ENCODE results near the gene TMEM183A. TPM values are rescaled to one million over a fixed set of nuclear protein-coding genes. Genes with fewer than 3 reads are reported as not detected.
"Not testable (repeated sequence)": the region's sequence is repeated elsewhere in the genome, so short reads cannot be mapped to it uniquely, and the experiment has no call there.

The TMEM183A gene
- total and polyA plus RNA-seq, 7 donors, result 17.1 to 33.9 (median 20.9) TPM

- ATAC-seq, result no peak
- Histone ChIP-seq H3K27me3 (ENCODE audit: insufficient read depth in 3 of 3, low read length in 2 of 3) (peaks cover 0 to 3% (median 0%) of the 10 kb centered on the region in 3 donors), H3K9me3 (no peaks in the 10 kb centered on the region), H3K4me3 (no peak overlapping the region), H3K36me3 (ENCODE audit: insufficient read depth in 1 of 2, low read depth in 1 of 2) (no peaks in the 10 kb centered on the region), H3K4me1 (no peaks in the 10 kb centered on the region), H3K27ac (no peak overlapping the region)
- DNase-seq, result no peak
- 81 to 85% (median 83%) methylated on average over 3 of the region's 3 CpGs for WGBS, 3 donors
- intact Hi-C loops (cut with DNase I), result no loop called here
- TF ChIP-seq, protein P1, sequence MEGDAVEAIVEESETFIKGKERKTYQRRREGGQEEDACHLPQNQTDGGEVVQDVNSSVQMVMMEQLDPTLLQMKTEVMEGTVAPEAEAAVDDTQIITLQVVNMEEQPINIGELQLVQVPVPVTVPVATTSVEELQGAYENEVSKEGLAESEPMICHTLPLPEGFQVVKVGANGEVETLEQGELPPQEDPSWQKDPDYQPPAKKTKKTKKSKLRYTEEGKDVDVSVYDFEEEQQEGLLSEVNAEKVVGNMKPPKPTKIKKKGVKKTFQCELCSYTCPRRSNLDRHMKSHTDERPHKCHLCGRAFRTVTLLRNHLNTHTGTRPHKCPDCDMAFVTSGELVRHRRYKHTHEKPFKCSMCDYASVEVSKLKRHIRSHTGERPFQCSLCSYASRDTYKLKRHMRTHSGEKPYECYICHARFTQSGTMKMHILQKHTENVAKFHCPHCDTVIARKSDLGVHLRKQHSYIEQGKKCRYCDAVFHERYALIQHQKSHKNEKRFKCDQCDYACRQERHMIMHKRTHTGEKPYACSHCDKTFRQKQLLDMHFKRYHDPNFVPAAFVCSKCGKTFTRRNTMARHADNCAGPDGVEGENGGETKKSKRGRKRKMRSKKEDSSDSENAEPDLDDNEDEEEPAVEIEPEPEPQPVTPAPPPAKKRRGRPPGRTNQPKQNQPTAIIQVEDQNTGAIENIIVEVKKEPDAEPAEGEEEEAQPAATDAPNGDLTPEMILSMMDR (IDR thresholded peaks at IDR 0.05), result no peak
Observed at GRCh38 chr1:203000217-203000944, 6.8 kb upstream of the TMEM183A start.

DNA sequence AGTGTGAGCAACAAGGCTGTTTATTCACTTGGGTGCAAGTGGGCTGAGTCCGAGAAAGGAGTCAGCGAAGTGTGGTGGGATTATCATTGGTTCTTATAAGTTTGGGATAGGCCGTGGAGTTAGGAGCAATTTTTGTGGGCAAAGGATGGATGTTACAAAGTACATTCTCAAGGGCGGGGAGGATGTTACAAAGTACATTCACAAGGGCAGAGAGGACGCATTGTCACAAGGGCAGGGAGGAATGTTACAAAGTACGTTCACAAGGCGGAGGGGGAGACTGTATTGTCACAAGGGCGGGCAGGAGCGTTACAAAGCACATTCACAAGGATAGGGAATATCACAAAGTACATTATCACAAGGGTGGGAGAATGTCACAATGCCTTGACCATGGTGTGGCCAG lies 5.2 kb upstream of the TMEM183A start:
- Histone ChIP-seq H3K27me3 (ENCODE audit: insufficient read depth in 3 of 3, low read length in 2 of 3) (no peaks in the 10 kb centered on the region), H3K4me1 (no peaks in the 10 kb centered on the region), H3K36me3 (ENCODE audit: insufficient read depth in 1 of 2, low read depth in 1 of 2) (no peaks in the 10 kb centered on the region), H3K4me3 (no peak overlapping the region), H3K9me3 (no peaks in the 10 kb centered on the region), H3K27ac (no peak overlapping the region)
- intact Hi-C loops (cut with DNase I), result no loop called here
- TF ChIP-seq, protein P1 (IDR thresholded peaks at IDR 0.05), result no peak
- ATAC-seq, result no peak
- no peak for DNase-seq
- 81 to 87% (median 83%) methylated on average over 9 of the region's 9 CpGs for WGBS, 3 donors

DNA sequence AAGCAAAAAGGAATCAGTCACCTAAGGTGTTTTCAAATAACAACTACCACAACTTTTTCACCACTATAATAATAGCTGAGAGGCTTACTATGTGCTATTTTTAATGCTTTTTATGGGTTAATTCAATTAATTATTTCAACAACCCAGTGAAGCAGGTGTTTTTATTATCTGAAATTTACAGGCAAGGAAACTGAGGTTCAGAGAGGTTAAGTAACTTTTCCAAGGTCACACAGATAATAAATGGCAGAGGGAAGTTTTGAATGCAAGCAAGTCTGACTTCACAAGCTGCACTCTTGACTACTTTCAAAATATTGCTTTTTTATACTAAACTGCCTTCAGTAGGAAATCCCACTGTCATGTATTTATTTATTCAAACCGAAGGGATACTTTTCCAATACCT lies 4.2 kb upstream of the TMEM183A start:
- TF ChIP-seq, protein P1 (IDR thresholded peaks at IDR 0.05), result no peak
- intact Hi-C loops (cut with DNase I), result no loop called here
- Histone ChIP-seq H3K9me3 (no peaks in the 10 kb centered on the region), H3K4me3 (no peak overlapping the region), H3K27ac (no peak overlapping the region), H3K36me3 (ENCODE audit: insufficient read depth in 1 of 2, low read depth in 1 of 2) (no peaks in the 10 kb centered on the region), H3K27me3 (ENCODE audit: insufficient read depth in 3 of 3, low read length in 2 of 3) (no peaks in the 10 kb centered on the region), H3K4me1 (no peaks in the 10 kb centered on the region)
- 82 to 89% (median 85%) methylated on average over 1 of the region's 1 CpG for WGBS, 3 donors
- no peak for DNase-seq
- ATAC-seq, result no peak

DNA sequence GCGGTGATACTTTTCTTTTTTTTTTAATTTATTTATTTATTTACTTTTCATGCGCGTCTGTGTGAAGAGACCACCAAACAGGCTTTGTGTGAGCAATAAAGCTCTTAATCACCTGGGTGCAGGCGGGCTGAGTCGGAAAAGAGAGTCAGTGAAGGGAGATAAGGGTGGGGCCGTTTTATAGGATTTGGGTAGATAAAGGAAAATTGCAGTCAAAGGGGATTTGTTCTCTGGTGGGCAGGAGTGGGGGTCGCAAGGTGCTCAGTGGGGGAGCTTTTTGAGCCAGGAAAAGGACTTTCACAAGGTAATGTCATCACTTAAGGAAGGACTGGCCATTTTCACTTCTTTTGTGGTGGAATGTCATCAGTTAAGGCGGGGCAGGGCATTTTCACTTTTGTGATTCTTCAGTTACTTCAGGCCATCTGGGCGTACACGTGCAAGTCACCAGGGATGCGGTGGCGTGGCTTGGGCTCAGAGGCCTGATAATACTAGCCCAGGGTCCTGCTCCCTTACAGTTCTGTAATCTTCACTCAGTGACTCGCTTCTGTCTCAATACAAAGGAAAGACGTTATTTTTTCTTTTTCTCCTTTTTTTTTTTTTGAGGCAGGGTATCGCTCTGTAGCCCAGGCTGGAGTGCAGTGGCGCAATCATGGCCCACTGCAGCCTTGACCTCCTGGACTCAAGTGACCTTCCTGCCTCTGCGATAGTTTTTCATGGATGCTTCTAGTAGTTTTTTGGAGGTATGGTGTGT lies 1.6 kb upstream of the TMEM183A start:
- not testable (repeated sequence) for H3K4me3 ChIP-seq

DNA sequence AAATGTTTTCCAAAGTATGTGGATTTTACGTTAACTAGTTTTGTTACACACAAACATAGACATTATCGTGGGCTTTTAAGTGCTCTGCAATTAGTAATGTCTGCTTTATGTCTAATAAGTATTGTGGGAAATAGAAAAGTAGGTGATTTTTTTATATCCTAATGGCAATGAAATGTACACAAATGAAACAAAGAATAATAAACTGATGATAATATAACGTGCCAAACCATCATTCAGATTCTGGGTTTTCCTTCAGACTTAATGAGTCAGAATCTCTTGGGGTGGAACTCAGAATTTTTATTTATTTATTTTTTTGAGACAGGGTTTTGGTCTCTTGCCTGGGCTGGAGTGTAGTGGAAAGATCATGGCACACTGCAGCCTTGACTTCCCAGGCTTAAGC lies 2.0 kb downstream of the TMEM183A start:
- intact Hi-C loops (cut with DNase I), result loop anchor here (5.0 kb wide), 1 partner anchor 42 kb away; the partner anchor contains the start of gene CYB5R1 (in 2 of the 2)
- DNase-seq (no peak), ATAC-seq (no peak)
- peaks cover 0 to 54% of the 10 kb centered on the region in 2 donors for H3K36me3 ChIP-seq (ENCODE audit: insufficient read depth in 1 of 2, low read depth in 1 of 2)
- no peak overlapping the region for H3K27ac ChIP-seq
- peak overlapping the region; percentile 74 for H3K4me3 ChIP-seq
- WGBS, 3 donors, result 91 to 94% (median 91%) methylated on average over 3 of the region's 3 CpGs
- no peaks in the 10 kb centered on the region for H3K27me3 ChIP-seq (ENCODE audit: insufficient read depth in 3 of 3, low read length in 2 of 3)
- no peaks in the 10 kb centered on the region for H3K9me3 ChIP-seq
- TF ChIP-seq, protein P1 (IDR thresholded peaks at IDR 0.05), result no peak
- peaks cover 14% of the 10 kb centered on the region for H3K4me1 ChIP-seq

More for the DNA sequence above, 1.6 kb upstream of the TMEM183A start:
- Histone ChIP-seq H3K36me3 (ENCODE audit: insufficient read depth in 1 of 2, low read depth in 1 of 2) (peaks cover 0 to 21% of the 10 kb centered on the region in 2 donors), H3K4me1 (peaks cover 14% of the 10 kb centered on the region)
- intact Hi-C loops (cut with DNase I), result loop anchor here (5.0 kb wide), 1 partner anchor 38 kb away; the partner anchor contains the start of gene CYB5R1 (in 2 of the 2)
- not testable (repeated sequence) for DNase-seq; H3K9me3 ChIP-seq; ATAC-seq; H3K27me3 ChIP-seq (ENCODE audit: insufficient read depth in 3 of 3, low read length in 2 of 3); H3K27ac ChIP-seq
- WGBS, 3 donors, result 83 to 84% (median 83%) methylated on average over 17 of the region's 17 CpGs

Measured in psoas muscle (tissue), 8 donors.